Measurements from ENCODE around the gene MTA2.
"Not testable (repeated sequence)": the region's sequence is repeated elsewhere in the genome, so short reads cannot be mapped to it uniquely, and the experiment has no call there.

DNA sequence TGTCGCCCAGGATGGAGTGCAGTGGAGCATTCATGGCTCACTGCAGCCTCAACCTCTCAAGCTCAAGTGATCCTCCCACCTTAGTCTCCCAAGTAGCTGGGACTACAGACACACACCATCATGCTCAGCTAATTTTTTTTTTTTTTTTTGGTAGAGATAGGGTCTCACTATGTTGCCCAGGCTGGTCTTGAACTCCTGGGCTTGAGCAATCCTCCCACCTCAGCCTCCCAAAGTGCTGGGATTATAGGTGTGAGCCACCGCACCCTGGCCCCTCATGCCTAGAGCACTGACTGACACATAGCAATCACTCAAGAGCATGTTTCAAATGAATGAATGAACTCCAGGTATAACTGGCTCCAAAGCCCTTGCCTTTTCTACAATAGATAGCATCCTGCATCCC is 51.2 kb downstream of the MTA2 start:
- TF ChIP-seq, protein P1, sequence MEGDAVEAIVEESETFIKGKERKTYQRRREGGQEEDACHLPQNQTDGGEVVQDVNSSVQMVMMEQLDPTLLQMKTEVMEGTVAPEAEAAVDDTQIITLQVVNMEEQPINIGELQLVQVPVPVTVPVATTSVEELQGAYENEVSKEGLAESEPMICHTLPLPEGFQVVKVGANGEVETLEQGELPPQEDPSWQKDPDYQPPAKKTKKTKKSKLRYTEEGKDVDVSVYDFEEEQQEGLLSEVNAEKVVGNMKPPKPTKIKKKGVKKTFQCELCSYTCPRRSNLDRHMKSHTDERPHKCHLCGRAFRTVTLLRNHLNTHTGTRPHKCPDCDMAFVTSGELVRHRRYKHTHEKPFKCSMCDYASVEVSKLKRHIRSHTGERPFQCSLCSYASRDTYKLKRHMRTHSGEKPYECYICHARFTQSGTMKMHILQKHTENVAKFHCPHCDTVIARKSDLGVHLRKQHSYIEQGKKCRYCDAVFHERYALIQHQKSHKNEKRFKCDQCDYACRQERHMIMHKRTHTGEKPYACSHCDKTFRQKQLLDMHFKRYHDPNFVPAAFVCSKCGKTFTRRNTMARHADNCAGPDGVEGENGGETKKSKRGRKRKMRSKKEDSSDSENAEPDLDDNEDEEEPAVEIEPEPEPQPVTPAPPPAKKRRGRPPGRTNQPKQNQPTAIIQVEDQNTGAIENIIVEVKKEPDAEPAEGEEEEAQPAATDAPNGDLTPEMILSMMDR (IDR thresholded peaks at IDR 0.05): not testable (repeated sequence)
- TF ChIP-seq EZH2 (IDR thresholded peaks at IDR 0.05; ENCODE audit: borderline replicate concordance, insufficient read depth, low read depth, low read length, poor library complexity, severe bottlenecking): not testable (repeated sequence)

Measured in B cell (primary cell).